A673 (cell line): ENCODE measurements around the gene C2orf81. TPM values are rescaled to one million over a fixed set of nuclear protein-coding genes. Genes with fewer than 3 reads are reported as not detected.

Experiments
- BruUV-seq: library from RNA; stranded (reverse); fragments of 400-500 nt; replicated peaks from 2 replicates; lab custom pipeline; 2021; lab: Mats Ljungman, UMichigan
- CTCF ChIA-PET: fragments of 300-600 bp; sonication (Branson Sonifier 250); formaldehyde crosslinking; loops from one replicate; lab custom pipeline; 2022; ENCODE audit warnings: antibody characterized with exemption; lab: Charles Lee
- POLR2A ChIA-PET: fragments of 300-600 bp; sonication (Branson Sonifier 250); formaldehyde crosslinking; loops from one replicate; lab custom pipeline; 2022; ENCODE audit warnings: antibody characterized with exemption; ENCODE audit not compliant: low non-redundant PET; lab: Charles Lee
- DNase-seq: peaks from one replicate; pipeline ENCODE4 v3.0.0-alpha.2; 2015; ENCODE audit warnings: low spot score
- H3K27ac ChIP-seq: fragments of 200-600 bp; sonication (generic); 2 replicates; pipeline ENCODE4 v1.5.1; 2016; ENCODE audit warnings: mixed run types, low read depth, mild to moderate bottlenecking, mixed read lengths, antibody characterized with exemption, low read length; ENCODE audit not compliant: poor library complexity, severe bottlenecking
- H3K27me3 ChIP-seq: fragments of 200-600 bp; sonication (generic); replicated peaks from 2 replicates; pipeline ENCODE4 v1.6.1; 2017; ENCODE audit warnings: mixed run types, low read depth, mild to moderate bottlenecking, mixed read lengths, antibody characterized with exemption, low read length; ENCODE audit not compliant: insufficient read depth, poor library complexity
- H3K36me3 ChIP-seq: fragments of 200-600 bp; sonication (generic); 2 replicates; pipeline ENCODE4 v1.6.1; 2016; ENCODE audit warnings: mixed run types, mild to moderate bottlenecking, mixed read lengths, antibody characterized with exemption, low read length; ENCODE audit not compliant: insufficient read depth, poor library complexity, severe bottlenecking
- H3K4me1 ChIP-seq: fragments of 200-600 bp; sonication (generic); 2 replicates; pipeline ENCODE4 v1.6.1; 2017; ENCODE audit warnings: mixed run types, mild to moderate bottlenecking, mixed read lengths, antibody characterized with exemption, low read length; ENCODE audit not compliant: insufficient read depth, poor library complexity, severe bottlenecking
- H3K4me3 ChIP-seq: fragments of 200-600 bp; sonication (generic); 2 replicates; pipeline ENCODE4 v1.5.1; 2016; ENCODE audit warnings: low read depth, mixed run types, mild to moderate bottlenecking, mixed read lengths, low read length; ENCODE audit not compliant: poor library complexity, severe bottlenecking
- H3K9me3 ChIP-seq: fragments of 200-600 bp; sonication (generic); 2 replicates; pipeline ENCODE4 v1.6.1; 2016; ENCODE audit warnings: mixed run types, low read depth, mild to moderate bottlenecking, mixed read lengths, antibody characterized with exemption, low read length; ENCODE audit not compliant: poor library complexity, severe bottlenecking
- CTCF ChIP-seq: fragments of 300-800, 200-600 bp; sonication (generic); conservative IDR thresholded peaks from 2 replicates; pipeline ENCODE4 v1.5.1; 2017; ENCODE audit warnings: low read depth, mild to moderate bottlenecking, antibody characterized with exemption, low read length, moderate library complexity, mixed read lengths
- EZH2 ChIP-seq: fragments of 200-600 bp; sonication (generic); IDR thresholded peaks from 2 replicates; pipeline ENCODE4 v1.6.1; 2017; ENCODE audit warnings: borderline replicate concordance, low read depth, mild to moderate bottlenecking, mixed read lengths, antibody characterized with exemption, low read length; ENCODE audit not compliant: poor library complexity, severe bottlenecking
- intact Hi-C: fragments of 100-400 bp; cut with micrococcal nuclease; formaldehyde crosslinking; loops from one replicate; pipeline ENCODE4 v1.10.0; 2022; ENCODE audit not compliant: unreplicated experiment
- total RNA-seq: library from RNA; stranded (reverse); gene quantifications from 2 replicates; pipeline ENCODE4 v1.2.3, GENCODE V29; 2021

Gene C2orf81
- total RNA-seq, 1 experiment from 2014 or later: 1.9 TPM

GRCh38 chr2:74374509-74375205 lies 46.8 kb downstream of the C2orf81 start:
- H3K4me3 ChIP-seq: no peak overlapping the region
- no peaks in the 10 kb centered on the region for H3K27me3 ChIP-seq
- DNase-seq: peak; percentile 34
- ChIA-PET POLR2A (no interaction called here), CTCF (no interaction called here)
- peaks cover 16% of the 10 kb centered on the region for H3K4me1 ChIP-seq
- H3K27ac ChIP-seq: no peak overlapping the region
- TF ChIP-seq CTCF: no peak
- TF ChIP-seq EZH2: no peak
- no peaks in the 10 kb centered on the region for H3K9me3 ChIP-seq
- intact Hi-C loops: no loop called here
- BruUV-seq: no TSS peak
- peaks cover 23% of the 10 kb centered on the region for H3K36me3 ChIP-seq

- Histone ChIP-seq H3K27ac (no peak overlapping the region), H3K4me3 (no peak overlapping the region), H3K9me3 (no peaks in the 10 kb centered on the region), H3K36me3 (peaks cover 27% of the 10 kb centered on the region), H3K4me1 (peaks cover 16% of the 10 kb centered on the region), H3K27me3 (no peaks in the 10 kb centered on the region)
- no peak for DNase-seq
- POLR2A ChIA-PET: no interaction called here
- no peak for TF ChIP-seq CTCF
- no peak for TF ChIP-seq EZH2
- intact Hi-C loops: no loop called here
- CTCF ChIA-PET: no interaction called here
- BruUV-seq: no TSS peak
These were observed 47.4 kb downstream of the C2orf81 start for GRCh38 chr2:74373985-74374384.

GRCh38 chr2:74373221-74373676 lies 48.2 kb downstream of the C2orf81 start:
- DNase-seq: peak; percentile 37
- ChIA-PET POLR2A (no interaction called here), CTCF (no interaction called here)
- TF ChIP-seq CTCF: no peak
- no peak for TF ChIP-seq EZH2
- no peak overlapping the region for H3K4me3 ChIP-seq
- no peaks in the 10 kb centered on the region for H3K9me3 ChIP-seq
- BruUV-seq: no TSS peak
- H3K27me3 ChIP-seq: no peaks in the 10 kb centered on the region
- intact Hi-C loops: no loop called here
- H3K4me1 ChIP-seq: peaks cover 16% of the 10 kb centered on the region
- H3K36me3 ChIP-seq: peaks cover 34% of the 10 kb centered on the region
- H3K27ac ChIP-seq: peak overlapping the region; percentile 37
